Measurements from ENCODE around the gene SPATS2. TPM values are rescaled to one million over a fixed set of nuclear protein-coding genes. Genes with fewer than 3 reads are reported as not detected.

Gene SPATS2
- total and polyA plus RNA-seq, 2 of the 4 experiments (the other 2 are of a cell fraction), result 50.6 to 63.3 TPM

- Histone ChIP-seq H4K5ac (ENCODE audit: low read depth, low read length) (no peak overlapping the region), H3K27ac (ENCODE audit: insufficient read depth, low read length) (no peak overlapping the region), H3K4me3 (ENCODE audit: insufficient read depth, low read depth, low read length) (no peak overlapping the region), H3K4ac (ENCODE audit: low read depth, low read length) (no peak overlapping the region), H3K36me3 (ENCODE audit: control insufficient read depth, insufficient read depth, low read length) (peaks cover 4% of the 10 kb centered on the region), H2BK5ac (ENCODE audit: low read depth, low read length, poor library complexity, severe bottlenecking) (no peak overlapping the region), H4K8ac (ENCODE audit: low read depth in 2 of 2, low read length in 2 of 2) (no peak overlapping the region), H3K56ac (ENCODE audit: extremely low read depth, insufficient read depth, low read length) (no peak overlapping the region), H4K20me1 (ENCODE audit: insufficient read depth, low read length) (peaks cover 66% of the 10 kb centered on the region), H2AFZ (replicated peaks; ENCODE audit: low read length, poor library complexity) (no peak overlapping the region), H2AK5ac (ENCODE audit: low read depth, low read length) (no peak overlapping the region), H3K9me1 (ENCODE audit: insufficient read depth, low read length) (peaks cover 4% of the 10 kb centered on the region; the same call in 1 of the 2 replicates), H2BK120ac (ENCODE audit: low read depth, low read length) (no peak overlapping the region), H3K4me2 (ENCODE audit: low read depth, low read length) (no peak overlapping the region), H3K9me3 (ENCODE audit: control insufficient read depth, insufficient read depth, low read length) (no peaks in the 10 kb centered on the region), H3K18ac (ENCODE audit: low read depth, low read length) (no peak overlapping the region), H3K9ac (ENCODE audit: low read depth, low read length) (no peak overlapping the region), H3K4me1 (ENCODE audit: control insufficient read depth, insufficient read depth, low read length) (no peaks in the 10 kb centered on the region; the same call in 1 of the 2 replicates), H3K79me1 (ENCODE audit: low read depth in 1 of 2, low read length in 2 of 2) (peaks cover 0 to 71% of the 10 kb centered on the region in 2 experiments; a peak in 2 of 4 replicates), H3K14ac (replicated peaks; ENCODE audit: low read depth, low read length) (no peak overlapping the region), H3K23ac (ENCODE audit: low read depth, low read length) (no peak overlapping the region), H4K91ac (ENCODE audit: insufficient read depth, low read depth, low read length) (no peak overlapping the region), H3K27me3 (ENCODE audit: control insufficient read depth, insufficient read depth, low read length) (no peaks in the 10 kb centered on the region), H2BK20ac (ENCODE audit: low read depth, low read length) (no peak overlapping the region), H2AK9ac (replicated peaks; ENCODE audit: low read depth, low read length, poor library complexity) (no peak overlapping the region), H2BK15ac (ENCODE audit: low read depth, low read length) (no peak overlapping the region)
- ATAC-seq (ENCODE audit: low read depth), result no peak
- DNase-seq, result no peak
- WGBS, 2 experiments (ENCODE audit: extremely low coverage in 2 of 2, insufficient read length in 1 of 2), result 100% methylated on average over 1 of the region's 1 CpG; no CpG with 5 or more reads in 1 of the 2 experiments
- ChIA-PET POLR2A (ENCODE audit: unreplicated experiment) (no interaction called here), CTCF (no interaction called here)
- in situ Hi-C loops (cut with MboI; ENCODE audit: low sequenced_read_pairs) (no loop called here), intact Hi-C loops (cut with micrococcal nuclease) (no loop called here), dilution Hi-C loops (cut with HindIII; ENCODE audit: low sequenced_read_pairs, unreplicated experiment) (no loop called here)
- no peak for TF ChIP-seq FOS (IDR thresholded peaks at IDR 0.05; ENCODE audit: low read depth, low read length)
- TF ChIP-seq, protein P1, sequence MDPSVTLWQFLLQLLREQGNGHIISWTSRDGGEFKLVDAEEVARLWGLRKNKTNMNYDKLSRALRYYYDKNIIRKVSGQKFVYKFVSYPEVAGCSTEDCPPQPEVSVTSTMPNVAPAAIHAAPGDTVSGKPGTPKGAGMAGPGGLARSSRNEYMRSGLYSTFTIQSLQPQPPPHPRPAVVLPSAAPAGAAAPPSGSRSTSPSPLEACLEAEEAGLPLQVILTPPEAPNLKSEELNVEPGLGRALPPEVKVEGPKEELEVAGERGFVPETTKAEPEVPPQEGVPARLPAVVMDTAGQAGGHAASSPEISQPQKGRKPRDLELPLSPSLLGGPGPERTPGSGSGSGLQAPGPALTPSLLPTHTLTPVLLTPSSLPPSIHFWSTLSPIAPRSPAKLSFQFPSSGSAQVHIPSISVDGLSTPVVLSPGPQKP (IDR thresholded peaks at IDR 0.05; ENCODE audit: borderline replicate concordance, low read depth, low read length), result no peak
- no peak for TF ChIP-seq MXI1 (IDR thresholded peaks at IDR 0.05; ENCODE audit: borderline replicate concordance, low read depth, low read length)
- TF ChIP-seq RCOR1 (IDR thresholded peaks at IDR 0.05; ENCODE audit: insufficient replicate concordance, low read length), result no peak
- TF ChIP-seq, protein P2, sequence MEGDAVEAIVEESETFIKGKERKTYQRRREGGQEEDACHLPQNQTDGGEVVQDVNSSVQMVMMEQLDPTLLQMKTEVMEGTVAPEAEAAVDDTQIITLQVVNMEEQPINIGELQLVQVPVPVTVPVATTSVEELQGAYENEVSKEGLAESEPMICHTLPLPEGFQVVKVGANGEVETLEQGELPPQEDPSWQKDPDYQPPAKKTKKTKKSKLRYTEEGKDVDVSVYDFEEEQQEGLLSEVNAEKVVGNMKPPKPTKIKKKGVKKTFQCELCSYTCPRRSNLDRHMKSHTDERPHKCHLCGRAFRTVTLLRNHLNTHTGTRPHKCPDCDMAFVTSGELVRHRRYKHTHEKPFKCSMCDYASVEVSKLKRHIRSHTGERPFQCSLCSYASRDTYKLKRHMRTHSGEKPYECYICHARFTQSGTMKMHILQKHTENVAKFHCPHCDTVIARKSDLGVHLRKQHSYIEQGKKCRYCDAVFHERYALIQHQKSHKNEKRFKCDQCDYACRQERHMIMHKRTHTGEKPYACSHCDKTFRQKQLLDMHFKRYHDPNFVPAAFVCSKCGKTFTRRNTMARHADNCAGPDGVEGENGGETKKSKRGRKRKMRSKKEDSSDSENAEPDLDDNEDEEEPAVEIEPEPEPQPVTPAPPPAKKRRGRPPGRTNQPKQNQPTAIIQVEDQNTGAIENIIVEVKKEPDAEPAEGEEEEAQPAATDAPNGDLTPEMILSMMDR (conservative IDR thresholded peaks at IDR 0.05; ENCODE audit: low read depth, low read length), result no peak
- TF ChIP-seq CEBPB (IDR thresholded peaks at IDR 0.05; ENCODE audit: low read depth, low read length), result no peak
- TF ChIP-seq CHD1 (IDR thresholded peaks at IDR 0.05; ENCODE audit: low read depth, low read length), result no peak
- TF ChIP-seq RFX5 (IDR thresholded peaks at IDR 0.05; ENCODE audit: low read depth, low read length), result no peak
- no peak for TF ChIP-seq SMC3 (IDR thresholded peaks at IDR 0.05; ENCODE audit: low read depth, low read length)
- TF ChIP-seq USF2 (IDR thresholded peaks at IDR 0.05; ENCODE audit: low read depth, low read length), result no peak
- no peak for TF ChIP-seq NFE2L2 (IDR thresholded peaks at IDR 0.05; ENCODE audit: low read depth, low read length)
- no peak for TF ChIP-seq BHLHE40 (IDR thresholded peaks at IDR 0.05; ENCODE audit: low read depth, low read length)
- no peak for TF ChIP-seq MAFK (IDR thresholded peaks at IDR 0.05; ENCODE audit: low read depth, low read length)
- no peak for TF ChIP-seq MAZ (IDR thresholded peaks at IDR 0.05; ENCODE audit: borderline replicate concordance, low read depth, low read length)
- no peak for TF ChIP-seq RAD21 (IDR thresholded peaks at IDR 0.05; ENCODE audit: low read length)
- no TSS peak for BruUV-seq (replicated peaks)
These were observed 8.1 kb downstream of the SPATS2 start for GRCh38 chr12:49375406-49375805.

Measured in IMR-90 (cell line).